GM12878 (cell line): Measurements from ENCODE around the gene PORCN. TPM values are rescaled to one million over a fixed set of nuclear protein-coding genes. Genes with fewer than 3 reads are reported as not detected.

Source experiments
- ATAC-seq: fragments of 200-7000 bp; cut with Tn5 transposase; 3 replicates; pipeline ENCODE4 v1.9.1; 2020; ENCODE audit warnings: mild to moderate bottlenecking, moderate library complexity
- BruUV-seq: library from RNA; stranded (reverse); fragments of 400-500 nt; replicated peaks from 2 replicates; lab custom pipeline; 2021; lab: Mats Ljungman, UMichigan
- CTCF ChIA-PET: fragments of 300-600 bp; sonication (Branson Sonifier 250); formaldehyde crosslinking; extraction: SDS; loops from one replicate; lab custom pipeline; 2021; ENCODE audit warnings: inconsistent platforms; lab: Yijun Ruan, JAX
- POLR2A ChIA-PET: fragments of 350-600 bp; formaldehyde crosslinking; extraction: SDS; loops from one replicate; lab custom pipeline; 2021; ENCODE audit warnings: inconsistent platforms; lab: Charles Lee
- RAD21 ChIA-PET: fragments of 300-600 bp; sonication (Branson Sonifier 250); formaldehyde crosslinking; loops from one replicate; lab custom pipeline; 2023; ENCODE audit warnings: antibody characterized with exemption; ENCODE audit not compliant: unreplicated experiment; lab: Charles Lee
- SMC1A ChIA-PET: fragments of 300-600 bp; sonication (Branson Sonifier 250); formaldehyde crosslinking; loops from one replicate; lab custom pipeline; 2023; ENCODE audit not compliant: unreplicated experiment, uncharacterized antibody; lab: Charles Lee
- DNase-seq: peaks from one replicate; pipeline ENCODE4 v3.0.0-alpha.2; 2011; ENCODE audit warnings: low read depth, low spot score
- FAIRE-seq: peaks from 3 replicates; lab custom pipeline; 2011; peaks lifted over from hg19 to GRCh38; lab: Jason Lieb, UNC
- H2AFZ ChIP-seq: 2 replicates; pipeline ENCODE4 v1.6.0; 2011; ENCODE audit warnings: low read depth, low read length, control low read depth; ENCODE audit not compliant: control insufficient read depth
- H3K27ac ChIP-seq: 2 replicates; pipeline ENCODE4 v1.5.1; 2011; ENCODE audit warnings: control low read depth; ENCODE audit not compliant: control insufficient read depth, insufficient read depth
- H3K27me3 ChIP-seq, 2 experiments: replicated peaks in 1 of 2; 2 replicates each; pipeline versions ENCODE4 v1.6.0 to v1.6.1; 2011; ENCODE audit warnings: low read length in 1 of 2; ENCODE audit not compliant: control insufficient read depth in 2 of 2, insufficient read depth in 2 of 2
- H3K36me3 ChIP-seq, 2 experiments: 2 replicates each; pipeline ENCODE4 v1.5.1; 2011; ENCODE audit warnings: low read length in 1 of 2; ENCODE audit not compliant: control insufficient read depth in 2 of 2, insufficient read depth in 2 of 2
- H3K4me1 ChIP-seq: 2 replicates; pipeline ENCODE4 v1.6.1; 2011; ENCODE audit warnings: mild to moderate bottlenecking, low read length, moderate library complexity, mixed read lengths; ENCODE audit not compliant: control insufficient read depth, insufficient read depth
- H3K4me2 ChIP-seq: 2 replicates; pipeline ENCODE4 v1.6.0; 2011; ENCODE audit warnings: control low read depth; ENCODE audit not compliant: control insufficient read depth, insufficient read depth
- H3K4me3 ChIP-seq: fragments of 200-600 bp; sonication (generic); 2 replicates; pipeline ENCODE4 v1.5.1; 2016
- H3K79me2 ChIP-seq: 2 replicates; pipeline ENCODE4 v1.6.0; 2011; ENCODE audit warnings: low read length; ENCODE audit not compliant: control insufficient read depth, insufficient read depth
- H3K9ac ChIP-seq: 2 replicates; pipeline ENCODE4 v1.8.0; 2011; ENCODE audit warnings: low read length, control low read depth, mixed read lengths; ENCODE audit not compliant: control insufficient read depth, insufficient read depth
- H3K9me3 ChIP-seq: replicated peaks from 3 replicates; pipeline ENCODE4 v1.5.1; 2011; ENCODE audit warnings: mild to moderate bottlenecking, low read length; ENCODE audit not compliant: control insufficient read depth, insufficient read depth
- H4K20me1 ChIP-seq: 2 replicates; pipeline ENCODE4 v1.6.0; 2011; ENCODE audit not compliant: control insufficient read depth, insufficient read depth
- BHLHE40 ChIP-seq, 2 experiments: fragments of 450-650 bp in 1 of 2; IDR thresholded peaks; 2 replicates each; pipeline ENCODE4 v1.6.1; 2011 to 2017; ENCODE audit warnings: low read depth in 2 of 2, borderline replicate concordance in 1 of 2, improper control_type of control experiment in 1 of 2, low read length in 1 of 2, mild to moderate bottlenecking in 1 of 2
- CEBPB ChIP-seq, 2 experiments: fragments of 150-350 bp in 1 of 2; IDR thresholded peaks; 2 replicates each; pipeline ENCODE4 v1.6.1; 2012 to 2014; ENCODE audit warnings: low read depth in 2 of 2, low read length in 2 of 2, borderline replicate concordance in 1 of 2, inconsistent platforms in 1 of 2
- ESRRA ChIP-seq: IDR thresholded peaks from 2 replicates; pipeline ENCODE4 v1.6.1; 2012; ENCODE audit warnings: mild to moderate bottlenecking, low read length, improper control_type of control experiment
- IRF4 ChIP-seq: IDR thresholded peaks from 2 replicates; pipeline ENCODE4 v1.6.1; 2011; ENCODE audit warnings: low read depth, low read length
- SMARCA5 ChIP-seq: fragments of 450-650 bp; IDR thresholded peaks from 2 replicates; pipeline ENCODE4 v1.6.1; 2017; ENCODE audit warnings: mild to moderate bottlenecking
- STAT1 ChIP-seq: fragments of 450-650 bp; conservative IDR thresholded peaks from 2 replicates; pipeline ENCODE4 v1.6.1; 2014; ENCODE audit warnings: antibody characterized with exemption, mild to moderate bottlenecking
- STAT3 ChIP-seq: IDR thresholded peaks from 2 replicates; pipeline ENCODE4 v1.6.1; 2011; ENCODE audit warnings: low read depth, low read length, improper control_type of control experiment
- TCF12 ChIP-seq: IDR thresholded peaks from 2 replicates; pipeline ENCODE4 v1.6.1; 2011; ENCODE audit warnings: low read depth, mild to moderate bottlenecking, low read length
- WGBS: methylation state at CpG from one replicate; pipeline ENCODE4 v1.1.6; 2016; ENCODE audit warnings: low lambda C conversion rate; ENCODE audit not compliant: insufficient replicate concordance, insufficient coverage; ENCODE audit errors: missing lambda C conversion rate; 5-methylcytosine and 5-hydroxymethylcytosine counted together
- in situ Hi-C: fragments of 300-500 bp; cut with MboI; formaldehyde crosslinking; loops from 9 replicates; pipeline ENCODE4 v1.14.3; 2018; ENCODE audit warnings: mixed read lengths
- intact Hi-C: fragments of 100-400 bp; cut with micrococcal nuclease; formaldehyde crosslinking; loops from one replicate; pipeline ENCODE4 v1.14.2; 2022; ENCODE audit not compliant: unreplicated experiment
- polyA plus RNA-seq, 11 experiments: library from polyadenylated mRNA; depleted of rRNA in 4 of 11; unstranded in 6 of 11; stranded (reverse) in 5 of 11; fragments of >200 nt; fragmentation: Nextera tagmentation in 4 of 11; fragmentation: Illumina TruSeq in 1 of 11; extraction: Ambion mirVana in 4 of 11; extraction: Trizol in 1 of 11; gene quantifications; 1 replicate in 1 of 11; 2 replicates in 10 of 11; pipeline versions ENCODE4 v1.2.1 to v1.2.3, GENCODE V29; 2011 to 2016; ENCODE audit warnings: inconsistent platforms in 2 of 11, missing spikeins in 2 of 11, low read depth in 1 of 11
- total RNA-seq, 4 experiments: library from RNA; depleted of rRNA in 3 of 4; stranded (reverse); fragments of >200 nt in 3 of 4; fragmentation: Illumina TruSeq in 1 of 4; extraction: Trizol in 1 of 4; gene quantifications; 2 replicates each; pipeline versions ENCODE4 v1.2.1 to v1.2.3, GENCODE V29; 2013 to 2021
- TF ChIP-seq, protein P1 (sequence below): fragments of 450-650 bp; formaldehyde crosslinking; IDR thresholded peaks from 2 replicates; pipeline ENCODE4 v1.5.0; 2022; ENCODE audit warnings: mild to moderate bottlenecking, missing genetic modification characterization
- TF ChIP-seq, protein P2 (sequence below): IDR thresholded peaks from 2 replicates; pipeline ENCODE4 v1.6.1; 2012; ENCODE audit warnings: improper control_type of control experiment, low read depth, low read length; ENCODE audit not compliant: insufficient replicate concordance

Gene PORCN
- total and polyA plus RNA-seq, 10 of the 15 experiments (the other 5 are each of a cell fraction or from before 2014, with no cell fraction given): 0.27 to 21.0 (median 14.1) TPM

DNA sequence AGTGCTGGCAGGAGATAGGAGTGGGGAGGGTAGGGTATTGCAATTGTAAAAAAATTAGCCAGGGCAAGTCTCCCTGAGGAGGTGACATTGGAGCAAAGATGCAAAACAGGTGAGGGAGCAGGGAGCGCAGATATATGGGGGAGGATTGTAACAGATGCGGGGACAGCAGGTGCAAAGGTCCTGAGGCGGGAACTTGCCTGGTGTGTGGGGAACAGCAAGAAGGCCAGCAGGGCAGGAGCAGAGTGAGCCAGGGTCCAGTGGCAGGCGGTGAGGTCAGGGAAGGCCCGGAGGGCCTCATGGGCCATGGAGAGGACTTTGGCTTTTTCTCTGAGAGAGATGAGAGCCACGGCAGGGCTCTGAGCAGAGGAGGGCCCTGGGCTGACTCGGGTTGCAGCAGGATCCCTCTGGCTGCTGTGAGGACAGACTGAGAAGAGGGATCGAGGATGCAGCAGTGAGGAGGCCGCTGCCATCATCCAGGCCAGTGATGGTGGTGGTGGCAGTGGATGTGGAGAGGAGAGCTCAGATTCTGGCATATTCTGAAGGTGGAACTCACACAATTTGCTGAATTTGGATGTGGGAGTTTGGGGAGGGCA, 6.2 kb downstream of the PORCN start (continued):
- TF ChIP-seq, protein P1, sequence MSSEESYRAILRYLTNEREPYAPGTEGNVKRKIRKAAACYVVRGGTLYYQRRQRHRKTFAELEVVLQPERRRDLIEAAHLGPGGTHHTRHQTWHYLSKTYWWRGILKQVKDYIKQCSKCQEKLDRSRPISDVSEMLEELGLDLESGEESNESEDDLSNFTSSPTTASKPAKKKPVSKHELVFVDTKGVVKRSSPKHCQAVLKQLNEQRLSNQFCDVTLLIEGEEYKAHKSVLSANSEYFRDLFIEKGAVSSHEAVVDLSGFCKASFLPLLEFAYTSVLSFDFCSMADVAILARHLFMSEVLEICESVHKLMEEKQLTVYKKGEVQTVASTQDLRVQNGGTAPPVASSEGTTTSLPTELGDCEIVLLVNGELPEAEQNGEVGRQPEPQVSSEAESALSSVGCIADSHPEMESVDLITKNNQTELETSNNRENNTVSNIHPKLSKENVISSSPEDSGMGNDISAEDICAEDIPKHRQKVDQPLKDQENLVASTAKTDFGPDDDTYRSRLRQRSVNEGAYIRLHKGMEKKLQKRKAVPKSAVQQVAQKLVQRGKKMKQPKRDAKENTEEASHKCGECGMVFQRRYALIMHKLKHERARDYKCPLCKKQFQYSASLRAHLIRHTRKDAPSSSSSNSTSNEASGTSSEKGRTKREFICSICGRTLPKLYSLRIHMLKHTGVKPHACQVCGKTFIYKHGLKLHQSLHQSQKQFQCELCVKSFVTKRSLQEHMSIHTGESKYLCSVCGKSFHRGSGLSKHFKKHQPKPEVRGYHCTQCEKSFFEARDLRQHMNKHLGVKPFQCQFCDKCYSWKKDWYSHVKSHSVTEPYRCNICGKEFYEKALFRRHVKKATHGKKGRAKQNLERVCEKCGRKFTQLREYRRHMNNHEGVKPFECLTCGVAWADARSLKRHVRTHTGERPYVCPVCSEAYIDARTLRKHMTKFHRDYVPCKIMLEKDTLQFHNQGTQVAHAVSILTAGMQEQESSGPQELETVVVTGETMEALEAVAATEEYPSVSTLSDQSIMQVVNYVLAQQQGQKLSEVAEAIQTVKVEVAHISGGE (CRISPR knock-in tag): no peak
- TF ChIP-seq ESRRA: no peak
- TF ChIP-seq STAT3: no peak
- TF ChIP-seq SMARCA5: no peak
- TF ChIP-seq IRF4: no peak
- TF ChIP-seq TCF12: no peak

DNA sequence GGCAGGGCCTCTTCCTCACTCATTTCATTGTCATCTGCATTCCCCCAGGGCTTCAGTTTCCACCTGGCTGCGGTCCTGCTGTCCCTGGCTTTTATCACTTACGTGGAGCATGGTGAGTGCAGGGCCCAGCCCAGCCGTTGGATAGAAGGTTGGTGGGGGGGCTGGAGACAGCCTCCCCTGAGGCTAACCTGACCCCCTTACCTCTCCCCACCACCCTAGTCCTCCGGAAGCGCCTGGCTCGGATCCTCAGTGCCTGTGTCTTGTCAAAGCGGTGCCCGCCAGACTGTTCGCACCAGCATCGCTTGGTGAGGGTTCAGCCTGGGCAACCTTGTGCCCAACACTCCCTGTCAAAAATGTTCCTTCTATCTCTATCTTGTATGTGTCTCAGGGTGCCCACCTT, 7.0 kb downstream of the PORCN start:
- ChIA-PET POLR2A (no interaction called here), RAD21 (no interaction called here), CTCF (no interaction called here)
- peaks cover 4% of the 10 kb centered on the region; the same call in 1 of the 2 replicates for H3K4me1 ChIP-seq
- no peak for ATAC-seq
- 79% methylated on average over 10 of the region's 10 CpGs for WGBS
- in situ Hi-C loops: no loop called here
- intact Hi-C loops: no loop called here
- no peak overlapping the region for H3K27ac ChIP-seq
- H2AFZ ChIP-seq: no peak overlapping the region
- H4K20me1 ChIP-seq: no peaks in the 10 kb centered on the region
- no peaks in the 10 kb centered on the region for H3K79me2 ChIP-seq
- no peak for DNase-seq
- BruUV-seq: no TSS peak
- H3K9ac ChIP-seq: no peak overlapping the region
- H3K36me3 ChIP-seq: no peaks in the 10 kb centered on the region
- FAIRE-seq: no peak
- no peak overlapping the region for H3K4me3 ChIP-seq
- H3K27me3 ChIP-seq: no peaks in the 10 kb centered on the region
- no peaks in the 10 kb centered on the region for H3K9me3 ChIP-seq
- H3K4me2 ChIP-seq: no peak overlapping the region
- no peak for TF ChIP-seq BHLHE40 (IDR thresholded peaks at IDR 0.05; ENCODE audit: borderline replicate concordance in 1 of 2, low read depth in 2 of 2, low read length in 1 of 2)
- TF ChIP-seq CEBPB (IDR thresholded peaks at IDR 0.05; ENCODE audit: borderline replicate concordance in 1 of 2, low read depth in 2 of 2, low read length in 2 of 2): no peak
- TF ChIP-seq, protein P2, sequence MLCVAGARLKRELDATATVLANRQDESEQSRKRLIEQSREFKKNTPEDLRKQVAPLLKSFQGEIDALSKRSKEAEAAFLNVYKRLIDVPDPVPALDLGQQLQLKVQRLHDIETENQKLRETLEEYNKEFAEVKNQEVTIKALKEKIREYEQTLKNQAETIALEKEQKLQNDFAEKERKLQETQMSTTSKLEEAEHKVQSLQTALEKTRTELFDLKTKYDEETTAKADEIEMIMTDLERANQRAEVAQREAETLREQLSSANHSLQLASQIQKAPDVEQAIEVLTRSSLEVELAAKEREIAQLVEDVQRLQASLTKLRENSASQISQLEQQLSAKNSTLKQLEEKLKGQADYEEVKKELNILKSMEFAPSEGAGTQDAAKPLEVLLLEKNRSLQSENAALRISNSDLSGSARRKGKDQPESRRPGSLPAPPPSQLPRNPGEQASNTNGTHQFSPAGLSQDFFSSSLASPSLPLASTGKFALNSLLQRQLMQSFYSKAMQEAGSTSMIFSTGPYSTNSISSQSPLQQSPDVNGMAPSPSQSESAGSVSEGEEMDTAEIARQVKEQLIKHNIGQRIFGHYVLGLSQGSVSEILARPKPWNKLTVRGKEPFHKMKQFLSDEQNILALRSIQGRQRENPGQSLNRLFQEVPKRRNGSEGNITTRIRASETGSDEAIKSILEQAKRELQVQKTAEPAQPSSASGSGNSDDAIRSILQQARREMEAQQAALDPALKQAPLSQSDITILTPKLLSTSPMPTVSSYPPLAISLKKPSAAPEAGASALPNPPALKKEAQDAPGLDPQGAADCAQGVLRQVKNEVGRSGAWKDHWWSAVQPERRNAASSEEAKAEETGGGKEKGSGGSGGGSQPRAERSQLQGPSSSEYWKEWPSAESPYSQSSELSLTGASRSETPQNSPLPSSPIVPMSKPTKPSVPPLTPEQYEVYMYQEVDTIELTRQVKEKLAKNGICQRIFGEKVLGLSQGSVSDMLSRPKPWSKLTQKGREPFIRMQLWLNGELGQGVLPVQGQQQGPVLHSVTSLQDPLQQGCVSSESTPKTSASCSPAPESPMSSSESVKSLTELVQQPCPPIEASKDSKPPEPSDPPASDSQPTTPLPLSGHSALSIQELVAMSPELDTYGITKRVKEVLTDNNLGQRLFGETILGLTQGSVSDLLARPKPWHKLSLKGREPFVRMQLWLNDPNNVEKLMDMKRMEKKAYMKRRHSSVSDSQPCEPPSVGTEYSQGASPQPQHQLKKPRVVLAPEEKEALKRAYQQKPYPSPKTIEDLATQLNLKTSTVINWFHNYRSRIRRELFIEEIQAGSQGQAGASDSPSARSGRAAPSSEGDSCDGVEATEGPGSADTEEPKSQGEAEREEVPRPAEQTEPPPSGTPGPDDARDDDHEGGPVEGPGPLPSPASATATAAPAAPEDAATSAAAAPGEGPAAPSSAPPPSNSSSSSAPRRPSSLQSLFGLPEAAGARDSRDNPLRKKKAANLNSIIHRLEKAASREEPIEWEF: no peak
- no peak for TF ChIP-seq STAT1
- TF ChIP-seq, all 136 proteins: peak for 0
- SMC1A ChIA-PET: no interaction called here
